Activated T-helper 1 cell treated with Interleukin-2 at 50 U/mL for 16 hours (primary cell): Measurements from ENCODE around the gene STIMATE.

Experiments used
- DNase-seq: peaks from one replicate; pipeline ENCODE4 v3.0.0-alpha.2; 2020; ENCODE audit warnings: low read depth

STIMATE gene

GRCh38 chr3:52893723-52894122, 3.6 kb downstream of the STIMATE start:
- DNase-seq, result no peak

GRCh38 chr3:52892625-52893311, 4.6 kb downstream of the STIMATE start:
- no peak for DNase-seq

DNA sequence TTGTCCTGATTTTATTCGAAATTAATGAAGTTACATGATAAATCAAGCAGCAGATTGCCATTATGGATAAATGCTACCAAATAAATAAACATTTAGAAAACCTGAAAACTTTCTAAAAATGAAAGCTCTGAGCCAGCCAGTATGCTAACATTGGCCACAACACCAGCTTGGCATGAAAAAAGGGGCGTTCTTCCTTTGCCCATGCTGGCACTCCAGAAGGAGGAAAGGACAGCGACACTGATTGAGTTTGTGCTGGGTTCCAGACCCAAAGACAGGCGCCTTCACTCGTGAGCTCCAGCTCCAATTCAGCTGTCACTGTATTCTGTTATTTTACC, 5.1 kb downstream of the STIMATE start:
- DNase-seq, result no peak

DNA sequence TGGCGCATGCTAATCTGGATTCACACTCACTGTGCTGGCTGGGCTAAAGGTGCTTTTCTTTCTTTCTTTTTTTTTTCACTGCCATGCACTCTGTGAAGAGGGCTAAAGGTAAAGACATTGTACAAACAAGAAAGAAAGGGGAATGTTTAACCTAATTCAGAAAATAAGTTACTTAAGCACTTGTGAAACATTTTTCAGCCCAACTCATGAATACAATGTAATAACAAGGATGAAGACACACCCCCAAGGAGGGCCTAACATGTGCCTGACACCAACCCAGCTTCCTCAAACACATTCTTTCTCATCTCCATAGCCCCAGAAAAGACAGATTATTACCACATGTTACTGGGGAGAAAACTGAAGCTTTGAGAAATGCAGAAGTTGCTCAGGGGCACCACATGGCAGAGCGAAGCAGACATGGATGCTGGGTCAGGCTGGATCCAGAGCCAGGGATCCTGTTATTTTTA, 5.7 kb downstream of the STIMATE start:
- DNase-seq, result no peak

DNA sequence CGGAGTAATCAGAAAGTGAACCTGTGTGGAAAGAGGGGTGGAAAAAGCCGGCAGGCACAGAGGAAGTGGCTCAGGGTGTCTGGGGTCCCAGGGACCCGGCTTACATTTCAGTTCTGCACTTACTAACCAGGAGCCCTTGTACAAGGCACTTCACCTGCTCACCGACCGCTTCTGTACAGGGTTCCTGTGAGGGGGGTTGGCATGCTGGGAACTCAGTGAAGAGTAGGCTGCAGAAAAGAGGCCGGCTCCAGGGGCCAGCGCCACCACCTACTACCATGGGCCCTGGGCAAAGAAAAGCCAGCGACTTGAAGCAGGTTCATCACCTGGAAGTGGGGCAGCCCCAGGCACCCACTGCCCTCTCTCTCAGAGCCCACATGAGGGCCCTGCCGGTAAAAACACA, 6.2 kb downstream of the STIMATE start:
- no peak for DNase-seq

DNA sequence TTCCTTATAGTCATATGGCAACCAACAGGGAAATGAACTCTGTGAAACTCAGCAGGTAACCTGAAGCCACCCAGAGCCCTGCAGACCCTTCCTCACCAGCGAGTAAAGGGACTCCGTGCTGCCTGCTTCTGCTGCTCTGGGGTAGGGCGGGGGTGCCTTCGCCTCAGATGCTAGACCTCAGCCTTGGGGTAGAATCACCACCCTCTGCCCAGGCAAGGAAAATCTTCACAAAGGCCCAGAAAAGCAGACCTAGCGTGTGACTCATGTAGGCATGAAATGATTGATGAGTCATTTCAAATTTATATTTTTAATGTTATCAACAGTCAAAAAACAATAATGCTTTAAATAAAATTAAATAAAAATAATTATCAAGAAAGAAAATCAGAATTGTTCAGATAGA, 6.6 kb downstream of the STIMATE start:
- peak; percentile 8 for DNase-seq

DNA sequence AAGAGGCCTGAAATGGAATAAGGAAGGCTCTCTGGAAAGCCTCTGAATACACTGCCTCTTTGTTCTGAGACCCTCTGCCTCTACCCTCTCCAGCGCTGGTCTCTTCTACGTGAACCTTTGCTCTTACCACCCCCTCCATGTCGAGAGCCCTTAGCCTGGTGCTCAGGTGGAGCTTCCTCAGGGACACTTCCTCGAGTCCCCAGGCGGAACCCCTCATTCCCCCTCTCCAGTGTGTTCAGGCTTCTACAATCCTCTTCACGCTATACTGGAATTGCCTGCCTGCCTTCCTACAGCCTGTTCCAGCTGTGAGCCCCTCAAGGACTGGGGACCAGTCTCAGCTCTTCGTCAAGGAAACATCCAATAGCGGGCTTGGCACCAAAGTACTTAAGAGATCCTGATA, 7.4 kb downstream of the STIMATE start:
- no peak for DNase-seq

DNA sequence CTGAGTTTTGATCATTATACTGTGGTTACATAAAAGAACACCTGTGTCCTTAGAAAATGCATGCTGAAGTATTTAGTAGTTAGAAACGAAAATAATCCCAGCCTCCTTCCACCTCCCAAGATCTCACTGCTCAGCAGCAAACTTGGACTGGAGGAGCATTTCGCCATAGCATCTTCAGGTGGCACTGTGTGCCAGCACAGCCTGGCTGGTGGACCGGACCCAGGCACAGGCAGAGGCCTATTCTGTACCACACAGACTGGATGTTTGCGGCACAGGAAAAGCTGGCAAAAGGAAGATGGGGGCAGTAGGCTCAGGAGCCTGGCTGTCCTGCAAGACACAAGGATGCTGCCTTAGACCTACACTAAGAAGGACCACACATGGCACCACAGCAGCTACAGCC, 10.2 kb downstream of the STIMATE start:
- DNase-seq, result no peak

- no peak for DNase-seq
Measured at GRCh38 chr3:52886049-52886730, 11.2 kb downstream of the STIMATE start.

GRCh38 chr3:52882377-52882776, 15.0 kb downstream of the STIMATE start:
- no peak for DNase-seq

- DNase-seq, result no peak
Measured at GRCh38 chr3:52881871-52882270, 15.5 kb downstream of the STIMATE start.

- DNase-seq, result no peak
Measured at GRCh38 chr3:52880474-52880873, 16.9 kb downstream of the STIMATE start.

DNA sequence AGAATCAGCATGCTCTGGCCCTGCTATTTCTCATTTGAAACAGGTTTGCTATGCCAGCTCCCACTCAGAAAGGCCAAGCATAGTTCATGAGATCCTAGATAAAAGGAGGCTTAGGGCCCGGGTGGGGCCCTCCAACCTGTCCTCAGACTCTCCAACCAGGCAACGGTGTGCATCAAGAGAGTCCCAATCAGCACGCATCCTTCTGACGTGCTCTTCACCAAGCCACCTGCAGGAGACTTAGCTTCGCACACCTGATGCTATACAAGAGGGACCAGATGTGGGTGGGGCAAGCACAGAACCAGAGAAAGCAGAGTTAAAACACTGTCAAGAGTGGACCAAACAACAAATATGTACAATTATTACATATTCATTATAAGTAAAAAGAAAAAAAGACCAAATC, 17.3 kb downstream of the STIMATE start:
- DNase-seq, result no peak

DNA sequence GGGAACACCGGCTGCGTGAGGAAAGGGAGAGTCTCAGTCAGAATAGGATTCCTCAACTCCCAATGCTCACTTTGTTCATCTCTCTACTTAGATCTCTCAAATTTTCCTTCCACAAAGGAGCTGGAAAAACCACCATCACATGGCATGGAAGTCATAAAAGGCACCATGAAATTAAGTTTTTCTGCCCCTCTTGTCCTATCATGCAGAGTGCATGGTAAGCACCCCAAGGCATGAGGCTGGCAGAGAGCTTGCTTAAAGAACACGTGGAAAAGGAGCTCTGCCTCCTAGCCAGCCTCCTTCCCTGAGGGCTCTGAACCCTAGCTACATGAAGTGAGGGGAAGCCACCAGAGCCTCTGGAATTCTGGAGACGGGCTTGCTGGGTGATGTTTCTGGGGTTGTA, 17.8 kb downstream of the STIMATE start:
- DNase-seq, result no peak

DNA sequence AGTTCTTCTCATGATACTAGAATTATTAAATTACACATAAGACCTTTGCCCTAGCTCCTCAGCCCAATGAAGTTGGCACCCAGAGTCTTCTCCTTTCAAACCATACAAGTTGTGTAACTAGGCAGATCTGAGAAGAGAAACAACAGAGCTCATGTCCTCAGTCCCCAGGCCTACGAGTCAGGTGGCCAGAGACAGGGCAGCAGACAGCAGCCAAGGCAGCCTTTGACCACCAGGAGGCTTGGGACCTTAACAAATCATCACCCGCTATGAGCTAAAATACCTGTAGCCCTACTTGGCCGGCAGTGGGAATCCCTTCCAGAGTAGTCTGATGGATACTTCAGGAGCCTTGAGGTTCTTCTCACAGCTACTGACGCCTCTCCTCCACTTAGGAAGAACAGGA, 18.3 kb downstream of the STIMATE start:
- DNase-seq, result no peak

- DNase-seq, result no peak
Measured at GRCh38 chr3:52877085-52877484, 20.3 kb downstream of the STIMATE start.

DNA sequence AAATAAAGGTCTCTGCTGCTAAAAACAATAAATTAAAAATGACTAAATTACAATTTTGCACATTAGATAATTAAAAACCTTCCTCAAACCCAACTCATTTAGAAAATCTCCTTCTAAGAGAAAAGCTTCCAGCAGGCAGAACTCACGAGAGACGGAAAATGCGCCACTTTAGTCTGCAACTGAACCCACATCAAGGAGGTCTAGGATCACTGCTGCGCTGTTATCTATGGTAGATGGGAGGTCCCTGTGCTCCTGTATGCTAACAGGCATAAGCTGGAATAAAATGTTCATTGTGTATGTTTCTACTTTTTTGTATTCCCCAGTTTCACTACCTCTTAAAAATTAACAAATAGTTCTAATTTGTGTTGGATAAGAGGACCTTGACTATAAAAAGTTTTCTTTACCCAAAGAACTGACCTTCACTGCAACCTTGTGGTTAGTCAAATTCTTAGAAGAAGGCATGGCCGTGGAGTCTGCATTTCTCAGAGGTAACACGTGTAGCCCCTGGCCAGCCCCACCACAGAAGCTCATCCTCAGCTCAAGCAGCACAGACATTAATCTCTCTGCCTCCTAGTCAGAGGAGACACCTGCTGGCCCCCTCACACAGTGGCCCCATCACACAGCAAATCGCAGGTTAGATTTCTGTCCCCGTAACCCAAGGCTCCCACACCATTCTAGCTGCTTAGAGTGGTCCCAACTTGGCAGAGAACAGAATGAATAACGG, 22.3 kb downstream of the STIMATE start:
- no peak for DNase-seq

- DNase-seq, result no peak
Measured at GRCh38 chr3:52874160-52874701, 23.1 kb downstream of the STIMATE start.

DNA sequence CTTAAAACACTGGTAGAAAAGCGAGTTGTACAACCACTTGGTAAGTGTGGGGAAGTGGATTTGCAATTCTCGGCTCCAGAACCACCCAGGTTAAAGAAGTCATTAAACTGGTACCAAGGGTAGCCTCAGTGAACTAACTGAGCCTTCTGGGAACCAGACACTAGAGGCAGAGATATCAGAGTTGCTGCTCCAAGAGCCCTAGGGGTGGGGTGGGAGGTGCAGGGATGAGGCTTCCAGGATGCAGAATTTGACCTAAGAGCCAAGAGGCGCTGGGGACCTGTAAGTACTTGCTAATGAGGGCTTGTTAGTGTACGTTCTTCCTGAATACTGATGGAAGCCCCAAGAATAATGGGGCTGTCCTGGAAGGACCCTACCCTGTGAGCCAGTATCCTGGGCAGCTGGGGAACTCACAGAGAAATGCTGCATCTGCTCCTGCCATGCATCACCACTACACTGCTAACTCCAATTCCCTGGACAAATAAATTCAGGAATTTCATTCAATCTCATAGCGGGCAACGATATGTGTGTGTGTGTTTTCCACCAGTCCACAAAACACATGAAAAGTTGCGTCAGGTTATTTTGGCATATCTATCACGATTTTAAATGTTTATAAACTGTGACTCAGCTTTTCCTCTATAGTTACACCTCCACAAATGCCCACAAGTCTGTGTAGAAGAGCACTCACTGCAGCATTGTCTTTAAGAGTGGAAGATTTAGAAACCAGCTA, 23.8 kb downstream of the STIMATE start:
- no peak for DNase-seq

DNA sequence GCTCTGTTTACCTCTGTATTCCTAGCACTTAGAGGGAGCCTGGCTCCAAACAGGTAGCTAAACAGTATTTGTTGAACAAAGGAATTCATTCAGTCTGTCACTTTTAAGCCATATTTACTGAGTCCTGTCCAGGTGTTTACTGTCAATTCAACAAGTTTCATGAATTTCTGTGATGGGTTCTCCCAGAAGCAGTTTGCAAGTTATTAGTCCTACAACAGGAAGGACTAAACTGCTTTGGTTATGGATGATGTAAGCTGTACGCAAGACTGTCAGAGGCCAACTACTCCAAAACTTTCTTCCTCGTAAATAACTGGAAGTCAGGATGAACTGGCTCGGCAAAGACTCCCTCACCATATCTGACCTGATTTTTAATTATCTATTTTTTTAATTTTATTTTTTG, 25.1 kb downstream of the STIMATE start:
- DNase-seq, result no peak

DNA sequence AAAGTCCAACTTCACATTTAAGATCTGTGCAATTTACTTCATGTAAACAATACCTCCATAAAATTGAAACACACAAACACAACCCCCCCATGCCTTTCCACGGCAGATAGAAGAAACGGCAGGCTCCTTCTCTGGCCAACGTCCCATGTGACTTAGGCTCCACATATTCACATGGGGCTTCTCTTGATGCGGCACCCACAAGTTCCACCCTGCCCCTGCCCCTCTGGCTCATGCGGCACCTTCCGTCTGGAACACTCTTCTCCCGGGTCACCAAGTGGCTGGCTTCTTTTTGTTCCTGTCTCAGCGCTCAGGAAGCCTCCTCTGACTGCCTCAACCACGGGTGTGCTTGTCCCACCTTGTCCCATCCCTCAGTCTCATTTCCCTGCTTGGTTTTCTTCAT, 25.6 kb downstream of the STIMATE start:
- no peak for DNase-seq

- no peak for DNase-seq
Measured at GRCh38 chr3:52870471-52870870, 26.9 kb downstream of the STIMATE start.
